K562 (cell line): ENCODE measurements around the gene RCL1. TPM values are rescaled to one million over a fixed set of nuclear protein-coding genes. Genes with fewer than 3 reads are reported as not detected.

Experiments used
- ARID4B ChIP-seq: sonication (generic); formaldehyde crosslinking; IDR thresholded peaks from 2 replicates; pipeline ENCODE4 v1.8.0; 2022; ENCODE audit warnings: mild to moderate bottlenecking, missing genetic modification reagents
- BCL6 ChIP-seq: fragments of 250-450 bp; sonication (Bioruptor Pico); IDR thresholded peaks from 2 replicates; pipeline ENCODE4 v1.4.0; 2020
- CBX5 ChIP-seq: IDR thresholded peaks from 2 replicates; pipeline ENCODE4 v1.6.1; 2014; ENCODE audit warnings: low read depth, borderline replicate concordance
- CHD2 ChIP-seq: IDR thresholded peaks from 2 replicates; pipeline ENCODE4 v1.6.1; 2011; ENCODE audit warnings: low read depth, low read length
- EHMT2 ChIP-seq: fragments of 450-650 bp; IDR thresholded peaks from 2 replicates; pipeline ENCODE4 v1.6.1; 2018; ENCODE audit warnings: antibody characterized with exemption
- ERF ChIP-seq: fragments of 450-650 bp; formaldehyde crosslinking; IDR thresholded peaks from 2 replicates; pipeline ENCODE4 v1.4.0; 2020; ENCODE audit warnings: mild to moderate bottlenecking, mixed read lengths
- GATAD2A ChIP-seq: fragments of 450-650 bp; IDR thresholded peaks from 2 replicates; pipeline ENCODE4 v1.6.1; 2017
- GTF2E2 ChIP-seq: fragments of 200-800 bp; sonication (Bioruptor generic); IDR thresholded peaks from 2 replicates; pipeline ENCODE4 v1.6.1; 2016; ENCODE audit warnings: missing genetic modification characterization, missing compliant biosample characterization
- HEY1 ChIP-seq: fragments of 250-450 bp; sonication (Bioruptor Pico); IDR thresholded peaks from 2 replicates; pipeline ENCODE4 v1.5.0; 2020; ENCODE audit warnings: mild to moderate bottlenecking, moderate library complexity, borderline replicate concordance
- JUN ChIP-seq, 2 experiments: sonication (generic) in 1 of 2; formaldehyde crosslinking in 1 of 2; IDR thresholded peaks; 2 replicates each; pipeline versions ENCODE4 v1.6.1 to v1.8.0; 2012 to 2022; ENCODE audit warnings: borderline replicate concordance in 2 of 2, mild to moderate bottlenecking in 2 of 2, improper control_type of control experiment in 1 of 2, low read depth in 1 of 2, low read length in 1 of 2, missing genetic modification reagents in 1 of 2
- KDM5B ChIP-seq: fragments of 200-600 bp; sonication (generic); IDR thresholded peaks from 2 replicates; pipeline ENCODE4 v1.6.1; 2012; ENCODE audit warnings: low read depth, mild to moderate bottlenecking, moderate library complexity, low read length, control low read depth, inconsistent platforms; ENCODE audit not compliant: insufficient replicate concordance
- MTA3 ChIP-seq: fragments of 450-650 bp; formaldehyde crosslinking; IDR thresholded peaks from 2 replicates; pipeline ENCODE4 v1.6.1; 2017; ENCODE audit warnings: mild to moderate bottlenecking, borderline replicate concordance
- MYC ChIP-seq, 2 experiments: fragments of 250-450 bp in 1 of 2; sonication (Bioruptor Pico) in 1 of 2; IDR thresholded peaks; 2 replicates each; pipeline versions ENCODE4 v1.5.1 to v1.6.1; 2012 to 2021; ENCODE audit warnings: low read depth in 2 of 2, borderline replicate concordance in 1 of 2, improper control_type of control experiment in 1 of 2, low read length in 1 of 2, mild to moderate bottlenecking in 1 of 2, moderate library complexity in 1 of 2
- NFXL1 ChIP-seq: fragments of 450-650 bp; formaldehyde crosslinking; IDR thresholded peaks from 2 replicates; pipeline ENCODE4 v1.4.0; 2021; ENCODE audit warnings: mild to moderate bottlenecking
- POLR3A ChIP-seq: IDR thresholded peaks from 2 replicates; pipeline ENCODE4 v1.6.1; 2011; ENCODE audit warnings: borderline replicate concordance, mild to moderate bottlenecking, moderate library complexity; ENCODE audit not compliant: insufficient read length, insufficient read depth; ENCODE audit errors: extremely low read depth
- RAD51 ChIP-seq: fragments of 450-650 bp; IDR thresholded peaks from 2 replicates; pipeline ENCODE4 v1.7.1; 2016; ENCODE audit warnings: low read depth, mild to moderate bottlenecking, borderline replicate concordance
- TCF3 ChIP-seq: sonication (generic); formaldehyde crosslinking; IDR thresholded peaks from 2 replicates; pipeline ENCODE4 v1.4.0; 2020; ENCODE audit warnings: mild to moderate bottlenecking, missing genetic modification reagents
- TFAP4 ChIP-seq: sonication (generic); formaldehyde crosslinking; IDR thresholded peaks from 2 replicates; pipeline ENCODE4 v1.8.0; 2022; ENCODE audit warnings: missing genetic modification reagents, mild to moderate bottlenecking, moderate library complexity, borderline replicate concordance
- THRA ChIP-seq: fragments of 450-650 bp; IDR thresholded peaks from 2 replicates; pipeline ENCODE4 v1.6.1; 2017; ENCODE audit warnings: mild to moderate bottlenecking, moderate library complexity
- ZNF134 ChIP-seq: fragments of 250-450 bp; sonication (Bioruptor Pico); conservative IDR thresholded peaks from 2 replicates; pipeline ENCODE4 v1.4.0; 2020
- ZNF224 ChIP-seq: sonication (generic); formaldehyde crosslinking; IDR thresholded peaks from 2 replicates; pipeline ENCODE4 v1.8.0; 2022; ENCODE audit warnings: mild to moderate bottlenecking, missing genetic modification reagents
- polyA plus RNA-seq, 8 experiments: library from polyadenylated mRNA; depleted of rRNA in 4 of 8; stranded (reverse) in 5 of 8; unstranded in 3 of 8; fragments of >200 nt; fragmentation: Nextera tagmentation in 2 of 8; fragmentation: Illumina TruSeq in 1 of 8; extraction: Ambion mirVana in 2 of 8; extraction: Trizol in 1 of 8; gene quantifications; 2 replicates each; pipeline versions ENCODE4 v1.2.1 to v1.2.3, GENCODE V29; 2011 to 2014; ENCODE audit warnings: inconsistent platforms in 1 of 8, missing spikeins in 1 of 8
- total RNA-seq, 7 experiments: library from RNA; depleted of rRNA in 6 of 7; stranded (reverse); fragments of >200 nt in 6 of 7; fragmentation: Illumina TruSeq in 2 of 7; extraction: Trizol in 2 of 7; gene quantifications; 2 replicates each; pipeline versions ENCODE4 v1.2.1 to v1.2.3, GENCODE V29; 2011 to 2021; ENCODE audit warnings: low replicate concordance in 1 of 7

RCL1 gene
- total and polyA plus RNA-seq, 9 of the 15 experiments (the other 6 are each of a cell fraction or from before 2014, with no cell fraction given): 24.0 to 67.7 (median 38.6) TPM

- TF ChIP-seq MYC (IDR thresholded peaks at IDR 0.05; ENCODE audit: low read depth, low read length) (peak; percentile 42; the same call in 1 of the 2 replicates), MYC (CRISPR knock-in tag; IDR thresholded peaks at IDR 0.05; ENCODE audit: borderline replicate concordance, low read depth) (no peak), ZNF134 (no peak), GTF2E2 (tag) (no peak), CBX5 (no peak), THRA (no peak), POLR3A (no peak), TCF3 (peak; percentile 90), MTA3 (peak; percentile 76; the same call in 1 of the 2 replicates), GATAD2A (peak; percentile 98), ARID4B (no peak), HEY1 (no peak), RAD51 (no peak), CHD2 (no peak), TFAP4 (CRISPR knock-in tag) (peak; percentile 45; the same call in 1 of the 2 replicates), BCL6 (CRISPR knock-in tag) (no peak), EHMT2 (peak; percentile 41; the same call in 1 of the 2 replicates), NFXL1 (CRISPR knock-in tag) (no peak), KDM5B (no peak), JUN (IDR thresholded peaks at IDR 0.05; ENCODE audit: borderline replicate concordance, low read depth, low read length) (no peak), JUN (CRISPR knock-in tag; IDR thresholded peaks at IDR 0.05; ENCODE audit: borderline replicate concordance) (no peak), ZNF224 (CRISPR knock-in tag) (no peak), ERF (CRISPR knock-in tag) (no peak)
Measured at GRCh38 chr9:4852419-4852818, 59.7 kb downstream of the RCL1 start (continued).
